ENCODE results near the gene COMMD10. TPM values are rescaled to one million over a fixed set of nuclear protein-coding genes. Genes with fewer than 3 reads are reported as not detected.

COMMD10 gene
- total RNA-seq, 5 donors from 2014 or later (not counting 1 experiment from before 2014, with no cell fraction given), result 25.7 to 36.9 (median 26.1) TPM

- Histone ChIP-seq H3K27me3 (replicated peaks in 1 of 2; ENCODE audit: control insufficient read depth in 2 of 2, extremely low read depth in 1 of 2, insufficient read depth in 2 of 2, low read length in 1 of 2) (peaks cover 0 to 3% of the 10 kb centered on the region in 2 experiments), H3K9me3 (no peaks in the 10 kb centered on the region), H3K4me1 (ENCODE audit: control insufficient read depth in 1 of 2, extremely low read depth in 1 of 2, insufficient read depth in 2 of 2, low read length in 2 of 2) (no peaks in the 10 kb centered on the region), H3K36me3 (ENCODE audit: control insufficient read depth in 2 of 2, extremely low read depth in 1 of 2, insufficient read depth in 1 of 2, low read length in 1 of 2) (no peaks in the 10 kb centered on the region), H3K27ac (ENCODE audit: low read length) (no peak overlapping the region), H3K4me3 (ENCODE audit: control insufficient read depth in 1 of 2, extremely low read depth in 1 of 2, low read length in 1 of 2) (no peak overlapping the region)
- H3K9me3 Mint-ChIP-seq, result no peaks in the 10 kb centered on the region
- H3K27me3 Mint-ChIP-seq, result peaks cover 21% of the 10 kb centered on the region in 2 donors
- H3K4me1 Mint-ChIP-seq, result no peaks in the 10 kb centered on the region
- ChIA-PET CTCF (interaction anchor here (0.7 to 3.2 kb wide), 5 partner anchors 395 to 759 kb away, joined by 3 to 14 read pairs (median 3); no protein-coding TSS in a partner anchor), POLR2A (no interaction called here)
- WGBS (ENCODE audit: insufficient coverage), result no CpG with 5 or more reads among the region's 4 CpGs
- H3K4me3 Mint-ChIP-seq, result no peak overlapping the region
- DNase-seq (peak in 13 of 35 experiments; percentile 6 to 79 (median 23)), ATAC-seq (replicated peaks in 1 of 4) (peak in 2 of 4 experiments; percentile 44 to 57)
- H3K27ac Mint-ChIP-seq, result no peak overlapping the region
- H3K36me3 Mint-ChIP-seq, result no peaks in the 10 kb centered on the region
These were observed 16.7 kb upstream of the COMMD10 start for GRCh38 chr5:116068028-116068632.

- no peaks in the 10 kb centered on the region for H3K9me3 Mint-ChIP-seq
- Histone ChIP-seq H3K4me1 (ENCODE audit: control insufficient read depth in 1 of 2, extremely low read depth in 1 of 2, insufficient read depth in 2 of 2, low read length in 2 of 2) (no peaks in the 10 kb centered on the region), H3K4me3 (ENCODE audit: control insufficient read depth in 1 of 2, extremely low read depth in 1 of 2, low read length in 1 of 2) (no peak overlapping the region), H3K27ac (ENCODE audit: low read length) (no peak overlapping the region), H3K36me3 (ENCODE audit: control insufficient read depth in 2 of 2, extremely low read depth in 1 of 2, insufficient read depth in 1 of 2, low read length in 1 of 2) (no peaks in the 10 kb centered on the region), H3K9me3 (no peaks in the 10 kb centered on the region), H3K27me3 (replicated peaks in 1 of 2; ENCODE audit: control insufficient read depth in 2 of 2, extremely low read depth in 1 of 2, insufficient read depth in 2 of 2, low read length in 1 of 2) (peaks cover 0 to 3% of the 10 kb centered on the region in 2 experiments)
- H3K27me3 Mint-ChIP-seq, result peaks cover 22 to 25% of the 10 kb centered on the region in 2 donors
- H3K4me3 Mint-ChIP-seq, result no peak overlapping the region
- ATAC-seq (replicated peaks in 1 of 4), result no peak
- POLR2A ChIA-PET, result no interaction called here
- peaks cover 0 to 4% (median 0%) of the 10 kb centered on the region in 3 donors for H3K4me1 Mint-ChIP-seq
- DNase-seq, result no peak
- CTCF ChIA-PET, result no interaction called here
- no peak overlapping the region for H3K27ac Mint-ChIP-seq
- WGBS (ENCODE audit: insufficient coverage), result no CpG with 5 or more reads among the region's 1 CpG
- H3K36me3 Mint-ChIP-seq, result no peaks in the 10 kb centered on the region
These were observed 13.6 kb upstream of the COMMD10 start for GRCh38 chr5:116071211-116071610.

- Histone ChIP-seq H3K4me3 (ENCODE audit: control insufficient read depth in 1 of 2, extremely low read depth in 1 of 2, low read length in 1 of 2) (no peak overlapping the region), H3K4me1 (ENCODE audit: control insufficient read depth in 1 of 2, extremely low read depth in 1 of 2, insufficient read depth in 2 of 2, low read length in 2 of 2) (no peaks in the 10 kb centered on the region), H3K9me3 (no peaks in the 10 kb centered on the region), H3K27me3 (replicated peaks in 1 of 2; ENCODE audit: control insufficient read depth in 2 of 2, extremely low read depth in 1 of 2, insufficient read depth in 2 of 2, low read length in 1 of 2) (peaks cover 0 to 3% of the 10 kb centered on the region in 2 experiments), H3K27ac (ENCODE audit: low read length) (no peak overlapping the region), H3K36me3 (ENCODE audit: control insufficient read depth in 2 of 2, extremely low read depth in 1 of 2, insufficient read depth in 1 of 2, low read length in 1 of 2) (peaks cover 0 to 2% of the 10 kb centered on the region in 2 donors)
- ChIA-PET CTCF (no interaction called here), POLR2A (no interaction called here)
- DNase-seq (peak in 1 of 35 experiments; percentile 12), ATAC-seq (replicated peaks in 1 of 4) (no peak)
- Mint-ChIP-seq H3K9me3 (no peaks in the 10 kb centered on the region), H3K4me3 (no peak overlapping the region), H3K27me3 (peaks cover 13% of the 10 kb centered on the region in 2 donors), H3K36me3 (peaks cover 8% of the 10 kb centered on the region), H3K4me1 (peaks cover 0 to 10% (median 0%) of the 10 kb centered on the region in 3 donors), H3K27ac (no peak overlapping the region)
- 14% methylated on average over 2 of the region's 6 CpGs for WGBS (ENCODE audit: insufficient coverage)
These were observed 9.5 kb upstream of the COMMD10 start for GRCh38 chr5:116075191-116075831.

- Mint-ChIP-seq H3K27me3 (peaks cover 13% of the 10 kb centered on the region in 2 donors), H3K36me3 (peaks cover 8% of the 10 kb centered on the region), H3K27ac (no peak overlapping the region), H3K4me3 (no peak overlapping the region), H3K4me1 (peaks cover 0 to 10% (median 5%) of the 10 kb centered on the region in 3 donors), H3K9me3 (no peaks in the 10 kb centered on the region)
- DNase-seq (no peak), ATAC-seq (replicated peaks in 1 of 4) (no peak)
- Histone ChIP-seq H3K4me3 (ENCODE audit: control insufficient read depth in 1 of 2, extremely low read depth in 1 of 2, low read length in 1 of 2) (no peak overlapping the region), H3K27me3 (replicated peaks in 1 of 2; ENCODE audit: control insufficient read depth in 2 of 2, extremely low read depth in 1 of 2, insufficient read depth in 2 of 2, low read length in 1 of 2) (peaks cover 0 to 3% of the 10 kb centered on the region in 2 experiments), H3K4me1 (ENCODE audit: control insufficient read depth in 1 of 2, extremely low read depth in 1 of 2, insufficient read depth in 2 of 2, low read length in 2 of 2) (no peaks in the 10 kb centered on the region), H3K36me3 (ENCODE audit: control insufficient read depth in 2 of 2, extremely low read depth in 1 of 2, insufficient read depth in 1 of 2, low read length in 1 of 2) (peaks cover 0 to 3% of the 10 kb centered on the region in 2 donors), H3K9me3 (no peaks in the 10 kb centered on the region), H3K27ac (ENCODE audit: low read length) (no peak overlapping the region)
- WGBS (ENCODE audit: insufficient coverage), result no CpG with 5 or more reads among the region's 1 CpG
- POLR2A ChIA-PET, result interaction anchor here in 1 of 2 donors (0.9 kb wide), 1 partner anchor 8 kb away, joined by 3 read pairs; the partner anchor contains the start of gene COMMD10
- CTCF ChIA-PET, result interaction anchor here (0.6 to 1.1 kb wide), 3 partner anchors 9 to 767 kb away, joined by 3 to 6 read pairs (median 3); partner anchors contain the start of gene COMMD10 (in 1 of the 2)
These were observed 8.3 kb upstream of the COMMD10 start for GRCh38 chr5:116076496-116076895.

GRCh38 chr5:116078199-116078598 is 6.6 kb upstream of the COMMD10 start:
- WGBS (ENCODE audit: insufficient coverage), result 100% methylated on average over 2 of the region's 5 CpGs
- H3K4me1 ChIP-seq (ENCODE audit: control insufficient read depth in 1 of 2, extremely low read depth in 1 of 2, insufficient read depth in 2 of 2, low read length in 2 of 2), result no peaks in the 10 kb centered on the region
- H3K27me3 ChIP-seq (replicated peaks in 1 of 2; ENCODE audit: control insufficient read depth in 2 of 2, extremely low read depth in 1 of 2, insufficient read depth in 2 of 2, low read length in 1 of 2), result peaks cover 0 to 3% of the 10 kb centered on the region in 2 experiments
- ATAC-seq (replicated peaks in 1 of 4), result no peak
- DNase-seq, result no peak
- ChIA-PET CTCF (no interaction called here), POLR2A (interaction anchor here in 1 of 2 donors (0.6 kb wide), 1 partner anchor 452 kb away, joined by 13 read pairs; no protein-coding TSS in a partner anchor)
- no peaks in the 10 kb centered on the region for H3K9me3 ChIP-seq
- peaks cover 8% of the 10 kb centered on the region in 2 donors for H3K27me3 Mint-ChIP-seq
- no peak overlapping the region for H3K4me3 Mint-ChIP-seq
- no peaks in the 10 kb centered on the region for H3K9me3 Mint-ChIP-seq
- H3K36me3 ChIP-seq (ENCODE audit: control insufficient read depth in 2 of 2, extremely low read depth in 1 of 2, insufficient read depth in 1 of 2, low read length in 1 of 2), result peaks cover 0 to 3% of the 10 kb centered on the region in 2 donors
- H3K27ac Mint-ChIP-seq, result no peak overlapping the region
- H3K36me3 Mint-ChIP-seq, result peaks cover 8% of the 10 kb centered on the region
- no peak overlapping the region for H3K4me3 ChIP-seq (ENCODE audit: control insufficient read depth in 1 of 2, extremely low read depth in 1 of 2, low read length in 1 of 2)
- peaks cover 16 to 26% (median 22%) of the 10 kb centered on the region in 3 donors for H3K4me1 Mint-ChIP-seq
- no peak overlapping the region for H3K27ac ChIP-seq (ENCODE audit: low read length)

GRCh38 chr5:116084287-116084691 is 536 bp upstream of the COMMD10 start:
- H3K4me1 ChIP-seq (ENCODE audit: control insufficient read depth in 1 of 2, extremely low read depth in 1 of 2, insufficient read depth in 2 of 2, low read length in 2 of 2), result peaks cover 9 to 15% of the 10 kb centered on the region in 2 experiments
- H3K4me3 ChIP-seq (ENCODE audit: control insufficient read depth in 1 of 2, extremely low read depth in 1 of 2, low read length in 1 of 2), result peak overlapping the region; percentile 84 to 96
- Mint-ChIP-seq H3K27ac (peak overlapping the region; percentile 85 to 89), H3K36me3 (peaks cover 18% of the 10 kb centered on the region), H3K9me3 (no peaks in the 10 kb centered on the region), H3K4me1 (peaks cover 56 to 65% (median 57%) of the 10 kb centered on the region in 3 donors), H3K27me3 (no peaks in the 10 kb centered on the region), H3K4me3 (peak overlapping the region; percentile 91 to 95 (median 93))
- peaks cover 0 to 13% of the 10 kb centered on the region in 2 donors for H3K36me3 ChIP-seq (ENCODE audit: control insufficient read depth in 2 of 2, extremely low read depth in 1 of 2, insufficient read depth in 1 of 2, low read length in 1 of 2)
- no peaks in the 10 kb centered on the region for H3K27me3 ChIP-seq (replicated peaks in 1 of 2; ENCODE audit: control insufficient read depth in 2 of 2, extremely low read depth in 1 of 2, insufficient read depth in 2 of 2, low read length in 1 of 2)
- ChIA-PET POLR2A (interaction anchor here in 1 of 2 donors (0.7 kb wide), 1 partner anchor 8 kb away, joined by 3 read pairs; no protein-coding TSS in a partner anchor), CTCF (interaction anchor here in 1 of 2 donors (0.6 to 1.5 kb wide), 2 partner anchors 8 to 486 kb away, joined by 3 to 5 read pairs; no protein-coding TSS in a partner anchor)
- ATAC-seq (replicated peaks in 1 of 4) (peak in 2 of 4 experiments; percentile 13 to 26), DNase-seq (peak in 29 of 35 experiments; percentile 4 to 48 (median 18))
- peak overlapping the region; percentile 89 for H3K27ac ChIP-seq (ENCODE audit: low read length)
- WGBS (ENCODE audit: insufficient coverage), result 7% methylated on average over 7 of the region's 11 CpGs
- H3K9me3 ChIP-seq, result no peaks in the 10 kb centered on the region
